HepG2 (cell line): ENCODE results near the gene EEFSEC. TPM values are rescaled to one million over a fixed set of nuclear protein-coding genes. Genes with fewer than 3 reads are reported as not detected.

Source experiments
- AGO1 ChIP-seq: fragments of 200-400 bp; formaldehyde crosslinking; IDR thresholded peaks from 2 replicates; pipeline ENCODE4 v1.6.1; 2017; ENCODE audit warnings: mild to moderate bottlenecking, low read depth, low read length, moderate library complexity; ENCODE audit not compliant: poor library complexity, severe bottlenecking
- GABPA ChIP-seq, 2 experiments: IDR thresholded peaks; 2 replicates each; pipeline ENCODE4 v1.6.1; 2011 to 2016; ENCODE audit warnings: low read depth in 2 of 2, low read length in 1 of 2, missing biosample characterization in 1 of 2, missing genetic modification characterization in 1 of 2
- JUN ChIP-seq: sonication (generic); formaldehyde crosslinking; IDR thresholded peaks from 2 replicates; pipeline ENCODE4 v1.4.0; 2020; ENCODE audit warnings: mild to moderate bottlenecking, missing genetic modification reagents
- MTF1 ChIP-seq: sonication (generic); formaldehyde crosslinking; IDR thresholded peaks from 2 replicates; pipeline ENCODE4 v1.5.0; 2020; ENCODE audit warnings: missing genetic modification reagents
- PITX1 ChIP-seq: sonication (generic); formaldehyde crosslinking; IDR thresholded peaks from 2 replicates; pipeline ENCODE4 v1.5.1; 2020; ENCODE audit warnings: mild to moderate bottlenecking, missing genetic modification reagents
- RCOR2 ChIP-seq: IDR thresholded peaks from 2 replicates; pipeline ENCODE4 v1.6.1; 2016; ENCODE audit warnings: missing biosample characterization, missing genetic modification reagents
- SALL1 ChIP-seq: sonication (generic); formaldehyde crosslinking; IDR thresholded peaks from 2 replicates; pipeline ENCODE4 v1.8.0; 2022; ENCODE audit warnings: mild to moderate bottlenecking, missing genetic modification reagents
- ZBTB8A ChIP-seq: sonication (generic); formaldehyde crosslinking; IDR thresholded peaks from 2 replicates; pipeline ENCODE4 v1.4.0; 2020; ENCODE audit warnings: mild to moderate bottlenecking, low read depth, missing genetic modification reagents, borderline replicate concordance
- ZNF563 ChIP-seq: sonication (generic); formaldehyde crosslinking; IDR thresholded peaks from 2 replicates; pipeline ENCODE4 v1.8.0; 2022; ENCODE audit warnings: mild to moderate bottlenecking, moderate library complexity, missing genetic modification reagents
- ZNF773 ChIP-seq: sonication (generic); formaldehyde crosslinking; IDR thresholded peaks from 2 replicates; pipeline ENCODE4 v1.4.0; 2020; ENCODE audit warnings: missing genetic modification reagents, borderline replicate concordance
- polyA plus RNA-seq, 8 experiments: library from polyadenylated mRNA; depleted of rRNA in 3 of 8; stranded (reverse) in 7 of 8; unstranded in 1 of 8; fragments of >200 nt; fragmentation: Illumina TruSeq in 4 of 8; extraction: Trizol in 4 of 8; gene quantifications; 2 replicates each; pipeline versions ENCODE4 v1.2.1 to v1.2.3, GENCODE V29; 2011 to 2016; ENCODE audit warnings: low read depth in 4 of 8, missing spikeins in 1 of 8, mixed read lengths in 1 of 8; ENCODE audit not compliant: insufficient read depth in 1 of 8
- total RNA-seq, 5 experiments: library from RNA; depleted of rRNA; stranded (reverse); fragments of >200 nt; fragmentation: Illumina TruSeq; extraction: Trizol; gene quantifications; 2 replicates each; pipeline ENCODE4 v1.2.3, GENCODE V29; 2016; ENCODE audit warnings: low read depth in 1 of 5
- TF ChIP-seq, protein P1 (sequence below): sonication (generic); formaldehyde crosslinking; IDR thresholded peaks from 2 replicates; pipeline ENCODE4 v1.9.0; 2021; ENCODE audit warnings: missing genetic modification reagents, mild to moderate bottlenecking, borderline replicate concordance
- TF ChIP-seq, protein P2 (sequence below): sonication (generic); formaldehyde crosslinking; IDR thresholded peaks from 2 replicates; pipeline ENCODE4 v1.4.0; 2020; ENCODE audit warnings: mild to moderate bottlenecking, missing genetic modification reagents
- TF ChIP-seq, protein P3 (sequence below): sonication (generic); formaldehyde crosslinking; IDR thresholded peaks from 2 replicates; pipeline ENCODE4 v1.8.1; 2023; ENCODE audit warnings: mild to moderate bottlenecking, missing genetic modification reagents, borderline replicate concordance
- TF ChIP-seq, protein P4 (sequence below): sonication (generic); formaldehyde crosslinking; IDR thresholded peaks from 2 replicates; pipeline ENCODE4 v1.4.0; 2020; ENCODE audit warnings: mild to moderate bottlenecking, missing genetic modification reagents
- TF ChIP-seq, protein P5 (sequence below), 2 experiments: fragments of 450-650 bp in 1 of 2; sonication (generic) in 1 of 2; formaldehyde crosslinking; IDR thresholded peaks; 2 replicates each; pipeline versions ENCODE4 v1.5.0 to v1.8.0; 2020 to 2022; ENCODE audit warnings: mild to moderate bottlenecking in 1 of 2, missing genetic modification reagents in 1 of 2
- TF ChIP-seq, protein P6 (sequence below): sonication (generic); formaldehyde crosslinking; conservative IDR thresholded peaks from 2 replicates; pipeline ENCODE4 v1.8.1; 2023; ENCODE audit warnings: missing genetic modification reagents

Gene EEFSEC
- total and polyA plus RNA-seq, 2 of the 13 experiments (the other 11 are each of a cell fraction or from before 2014, with no cell fraction given): 6.4 to 24.2 TPM

DNA sequence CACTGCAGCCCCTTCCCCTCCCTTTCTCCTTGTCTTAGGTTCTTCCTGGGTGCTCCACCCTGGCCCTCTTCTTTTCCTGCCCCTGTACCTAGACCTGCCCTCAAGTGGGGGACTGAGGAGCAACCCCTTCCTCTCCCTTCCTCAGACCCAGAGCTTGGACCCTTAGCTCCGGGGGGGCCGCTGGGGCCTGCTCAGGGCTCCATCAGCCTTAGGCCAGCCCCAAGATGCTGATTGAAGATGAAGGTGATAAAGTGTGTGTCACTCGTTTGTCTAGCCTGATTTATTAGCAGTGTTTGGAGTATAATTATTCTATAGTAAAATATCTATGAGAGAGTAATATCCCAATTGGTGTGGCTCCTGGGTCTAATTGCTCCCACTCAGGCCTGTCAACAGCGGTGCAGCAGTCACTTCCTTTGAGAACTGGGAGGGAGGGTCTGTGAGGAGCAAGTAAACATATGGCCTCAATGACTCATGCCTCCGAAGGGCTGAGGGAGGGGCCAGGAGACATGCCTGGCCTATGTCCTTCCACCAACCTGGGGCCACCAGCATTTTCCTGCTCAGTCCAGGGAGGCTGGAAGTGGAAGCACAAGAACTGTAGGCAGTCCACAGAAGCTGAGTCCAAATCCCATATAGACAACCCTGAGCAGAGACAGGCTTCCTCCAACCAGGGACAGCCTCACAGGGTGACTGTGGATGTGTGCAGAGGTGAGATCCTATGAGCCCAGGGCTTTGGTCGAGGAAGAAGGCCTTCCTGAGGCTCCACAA is 190.2 kb downstream of the EEFSEC start (continued):
- TF ChIP-seq, protein P1, sequence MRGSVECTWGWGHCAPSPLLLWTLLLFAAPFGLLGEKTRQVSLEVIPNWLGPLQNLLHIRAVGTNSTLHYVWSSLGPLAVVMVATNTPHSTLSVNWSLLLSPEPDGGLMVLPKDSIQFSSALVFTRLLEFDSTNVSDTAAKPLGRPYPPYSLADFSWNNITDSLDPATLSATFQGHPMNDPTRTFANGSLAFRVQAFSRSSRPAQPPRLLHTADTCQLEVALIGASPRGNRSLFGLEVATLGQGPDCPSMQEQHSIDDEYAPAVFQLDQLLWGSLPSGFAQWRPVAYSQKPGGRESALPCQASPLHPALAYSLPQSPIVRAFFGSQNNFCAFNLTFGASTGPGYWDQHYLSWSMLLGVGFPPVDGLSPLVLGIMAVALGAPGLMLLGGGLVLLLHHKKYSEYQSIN (CRISPR knock-in tag): no peak
- TF ChIP-seq PITX1 (CRISPR knock-in tag) (peak; percentile 67; the same call in 1 of the 2 replicates), MTF1 (CRISPR knock-in tag) (no peak), RCOR2 (CRISPR knock-in tag) (peak; percentile 62; the same call in 1 of the 2 replicates), JUN (CRISPR knock-in tag) (peak; percentile 83; the same call in 1 of the 2 replicates), ZNF773 (CRISPR knock-in tag) (no peak), ZNF563 (CRISPR knock-in tag) (no peak), GABPA (IDR thresholded peaks at IDR 0.05; ENCODE audit: low read depth, low read length) (no peak), GABPA (CRISPR knock-in tag; IDR thresholded peaks at IDR 0.05; ENCODE audit: low read depth) (peak; percentile 53; the same call in 1 of the 2 replicates), AGO1 (no peak), ZBTB8A (CRISPR knock-in tag) (no peak), SALL1 (CRISPR knock-in tag) (peak; percentile 81)
- TF ChIP-seq, protein P2, sequence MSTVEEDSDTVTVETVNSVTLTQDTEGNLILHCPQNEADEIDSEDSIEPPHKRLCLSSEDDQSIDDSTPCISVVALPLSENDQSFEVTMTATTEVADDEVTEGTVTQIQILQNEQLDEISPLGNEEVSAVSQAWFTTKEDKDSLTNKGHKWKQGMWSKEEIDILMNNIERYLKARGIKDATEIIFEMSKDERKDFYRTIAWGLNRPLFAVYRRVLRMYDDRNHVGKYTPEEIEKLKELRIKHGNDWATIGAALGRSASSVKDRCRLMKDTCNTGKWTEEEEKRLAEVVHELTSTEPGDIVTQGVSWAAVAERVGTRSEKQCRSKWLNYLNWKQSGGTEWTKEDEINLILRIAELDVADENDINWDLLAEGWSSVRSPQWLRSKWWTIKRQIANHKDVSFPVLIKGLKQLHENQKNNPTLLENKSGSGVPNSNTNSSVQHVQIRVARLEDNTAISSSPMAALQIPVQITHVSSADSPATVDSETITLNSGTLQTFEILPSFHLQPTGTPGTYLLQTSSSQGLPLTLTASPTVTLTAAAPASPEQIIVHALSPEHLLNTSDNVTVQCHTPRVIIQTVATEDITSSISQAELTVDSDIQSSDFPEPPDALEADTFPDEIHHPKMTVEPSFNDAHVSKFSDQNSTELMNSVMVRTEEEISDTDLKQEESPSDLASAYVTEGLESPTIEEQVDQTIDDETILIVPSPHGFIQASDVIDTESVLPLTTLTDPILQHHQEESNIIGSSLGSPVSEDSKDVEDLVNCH (CRISPR knock-in tag): no peak
- TF ChIP-seq, protein P3, sequence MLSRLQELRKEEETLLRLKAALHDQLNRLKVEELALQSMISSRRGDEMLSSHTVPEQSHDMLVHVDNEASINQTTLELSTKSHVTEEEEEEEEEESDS (CRISPR knock-in tag): no peak
- TF ChIP-seq, protein P4, sequence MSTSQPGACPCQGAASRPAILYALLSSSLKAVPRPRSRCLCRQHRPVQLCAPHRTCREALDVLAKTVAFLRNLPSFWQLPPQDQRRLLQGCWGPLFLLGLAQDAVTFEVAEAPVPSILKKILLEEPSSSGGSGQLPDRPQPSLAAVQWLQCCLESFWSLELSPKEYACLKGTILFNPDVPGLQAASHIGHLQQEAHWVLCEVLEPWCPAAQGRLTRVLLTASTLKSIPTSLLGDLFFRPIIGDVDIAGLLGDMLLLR: no peak
- TF ChIP-seq, protein P5, sequence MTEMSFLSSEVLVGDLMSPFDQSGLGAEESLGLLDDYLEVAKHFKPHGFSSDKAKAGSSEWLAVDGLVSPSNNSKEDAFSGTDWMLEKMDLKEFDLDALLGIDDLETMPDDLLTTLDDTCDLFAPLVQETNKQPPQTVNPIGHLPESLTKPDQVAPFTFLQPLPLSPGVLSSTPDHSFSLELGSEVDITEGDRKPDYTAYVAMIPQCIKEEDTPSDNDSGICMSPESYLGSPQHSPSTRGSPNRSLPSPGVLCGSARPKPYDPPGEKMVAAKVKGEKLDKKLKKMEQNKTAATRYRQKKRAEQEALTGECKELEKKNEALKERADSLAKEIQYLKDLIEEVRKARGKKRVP (CRISPR knock-in tag; IDR thresholded peaks at IDR 0.05): no peak
- TF ChIP-seq, protein P6, sequence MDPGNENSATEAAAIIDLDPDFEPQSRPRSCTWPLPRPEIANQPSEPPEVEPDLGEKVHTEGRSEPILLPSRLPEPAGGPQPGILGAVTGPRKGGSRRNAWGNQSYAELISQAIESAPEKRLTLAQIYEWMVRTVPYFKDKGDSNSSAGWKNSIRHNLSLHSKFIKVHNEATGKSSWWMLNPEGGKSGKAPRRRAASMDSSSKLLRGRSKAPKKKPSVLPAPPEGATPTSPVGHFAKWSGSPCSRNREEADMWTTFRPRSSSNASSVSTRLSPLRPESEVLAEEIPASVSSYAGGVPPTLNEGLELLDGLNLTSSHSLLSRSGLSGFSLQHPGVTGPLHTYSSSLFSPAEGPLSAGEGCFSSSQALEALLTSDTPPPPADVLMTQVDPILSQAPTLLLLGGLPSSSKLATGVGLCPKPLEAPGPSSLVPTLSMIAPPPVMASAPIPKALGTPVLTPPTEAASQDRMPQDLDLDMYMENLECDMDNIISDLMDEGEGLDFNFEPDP (CRISPR knock-in tag): no peak
